Transverse colon (tissue), 3 donors: Measurements from ENCODE around the gene COBLL1.

Source experiments
- EP300 ChIP-seq: sonication (generic); formaldehyde crosslinking; IDR thresholded peaks from one replicate; pipeline ENCODE4 v1.6.1; 2017; ENCODE audit warnings: antibody characterized with exemption, low read depth
- POLR2A ChIP-seq: fragments of 450-650 bp; IDR thresholded peaks from one replicate; pipeline ENCODE4 v1.6.1; 2016; ENCODE audit warnings: antibody characterized with exemption, mild to moderate bottlenecking, moderate library complexity
- TF ChIP-seq, protein P1 (sequence below), 5 experiments: fragments of 200-600 bp in 3 of 5; fragments of 450-650 bp in 2 of 5; sonication (generic) in 3 of 5; IDR thresholded peaks; 1 replicate in 2 of 5; 2 replicates in 3 of 5; pipeline ENCODE4 v1.5.1; 2016 to 2017; ENCODE audit warnings: antibody characterized with exemption in 5 of 5, inconsistent platforms in 3 of 5, mild to moderate bottlenecking in 2 of 5, moderate library complexity in 1 of 5

DNA sequence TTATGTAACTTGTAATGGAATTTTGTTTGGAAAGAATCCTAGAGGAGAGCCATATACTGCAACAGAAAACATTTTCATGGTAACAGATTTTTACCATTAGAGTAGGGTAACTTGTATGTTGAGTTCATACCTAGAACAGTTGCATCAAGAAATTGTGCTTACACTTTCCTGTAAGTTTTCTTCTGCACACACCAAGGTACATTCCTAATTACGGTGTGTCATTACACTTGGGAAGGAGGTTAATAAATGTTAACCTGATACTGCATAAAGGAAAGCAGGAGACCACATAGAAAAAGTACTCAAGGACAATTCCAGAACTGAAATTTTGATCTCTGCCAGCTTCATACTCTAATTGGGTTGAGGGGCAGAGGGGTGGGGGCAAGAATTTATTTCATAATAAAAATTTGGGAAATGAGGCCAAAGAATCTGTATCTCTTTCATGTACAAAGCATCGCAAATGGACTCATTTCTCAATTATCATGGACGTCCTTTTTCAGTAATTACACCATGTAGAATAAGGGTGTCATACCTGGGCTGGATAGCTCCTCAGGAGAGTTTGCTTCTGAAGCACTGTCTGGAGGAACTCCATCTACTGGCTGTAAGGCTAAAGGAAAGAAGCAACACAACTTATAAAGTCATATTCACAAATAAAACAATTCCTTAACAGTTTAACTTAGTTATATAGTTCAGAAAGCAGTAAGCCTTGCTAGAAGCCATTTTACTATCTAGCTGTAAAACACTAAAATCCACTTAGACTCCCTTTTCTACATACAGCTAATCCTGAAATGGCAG, 137.5 kb downstream of the COBLL1 start:
- TF ChIP-seq POLR2A (no peak), EP300 (no peak)
- TF ChIP-seq, protein P1, sequence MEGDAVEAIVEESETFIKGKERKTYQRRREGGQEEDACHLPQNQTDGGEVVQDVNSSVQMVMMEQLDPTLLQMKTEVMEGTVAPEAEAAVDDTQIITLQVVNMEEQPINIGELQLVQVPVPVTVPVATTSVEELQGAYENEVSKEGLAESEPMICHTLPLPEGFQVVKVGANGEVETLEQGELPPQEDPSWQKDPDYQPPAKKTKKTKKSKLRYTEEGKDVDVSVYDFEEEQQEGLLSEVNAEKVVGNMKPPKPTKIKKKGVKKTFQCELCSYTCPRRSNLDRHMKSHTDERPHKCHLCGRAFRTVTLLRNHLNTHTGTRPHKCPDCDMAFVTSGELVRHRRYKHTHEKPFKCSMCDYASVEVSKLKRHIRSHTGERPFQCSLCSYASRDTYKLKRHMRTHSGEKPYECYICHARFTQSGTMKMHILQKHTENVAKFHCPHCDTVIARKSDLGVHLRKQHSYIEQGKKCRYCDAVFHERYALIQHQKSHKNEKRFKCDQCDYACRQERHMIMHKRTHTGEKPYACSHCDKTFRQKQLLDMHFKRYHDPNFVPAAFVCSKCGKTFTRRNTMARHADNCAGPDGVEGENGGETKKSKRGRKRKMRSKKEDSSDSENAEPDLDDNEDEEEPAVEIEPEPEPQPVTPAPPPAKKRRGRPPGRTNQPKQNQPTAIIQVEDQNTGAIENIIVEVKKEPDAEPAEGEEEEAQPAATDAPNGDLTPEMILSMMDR (IDR thresholded peaks at IDR 0.05) = no peak
